Transverse colon (tissue), 4 donors: ENCODE results near the gene PDLIM1.

Source experiments
- CTCF ChIP-seq, 5 experiments: fragments of 200-600 bp in 3 of 5; fragments of 450-650 bp in 2 of 5; sonication (generic) in 3 of 5; IDR thresholded peaks; 1 replicate in 2 of 5; 2 replicates in 3 of 5; pipeline ENCODE4 v1.5.1; 2016 to 2017; ENCODE audit warnings: antibody characterized with exemption in 5 of 5, inconsistent platforms in 3 of 5, mild to moderate bottlenecking in 2 of 5, moderate library complexity in 1 of 5
- POLR2A ChIP-seq: fragments of 450-650 bp; IDR thresholded peaks from one replicate; pipeline ENCODE4 v1.6.1; 2016; ENCODE audit warnings: antibody characterized with exemption, mild to moderate bottlenecking, moderate library complexity
- POLR2AphosphoS5 ChIP-seq, 3 donors: sonication (generic); formaldehyde crosslinking; IDR thresholded peaks; one replicate each; pipeline ENCODE4 v1.6.1; 2016; ENCODE audit warnings: antibody characterized with exemption in 3 of 3

GRCh38 chr10:95257849-95258248 is 33.0 kb downstream of the PDLIM1 start:
- TF ChIP-seq CTCF (IDR thresholded peaks at IDR 0.05) (no peak), POLR2AphosphoS5 (IDR thresholded peaks at IDR 0.05) (no peak), POLR2A (no peak)
